HepG2 (cell line): ENCODE measurements around the gene CSTPP1. TPM values are rescaled to one million over a fixed set of nuclear protein-coding genes. Genes with fewer than 3 reads are reported as not detected.

Experiments used
- ATAC-seq: fragments of 200-7000 bp; cut with Tn5 transposase; 3 replicates; pipeline ENCODE4 v1.9.1; 2020; ENCODE audit warnings: mild to moderate bottlenecking, moderate library complexity
- BruUV-seq: library from RNA; stranded (reverse); fragments of 400-500 nt; replicated peaks from 2 replicates; lab custom pipeline; 2021; lab: Mats Ljungman, UMichigan
- CTCF ChIA-PET: fragments of 300-600 bp; formaldehyde crosslinking; extraction: SDS; loops from one replicate; lab custom pipeline; 2021; ENCODE audit warnings: low total read pairs, inconsistent platforms, low intra/inter-chr PET ratio; lab: Yijun Ruan, JAX
- POLR2A ChIA-PET: fragments of 350-600 bp; sonication (Branson Sonifier 250); formaldehyde crosslinking; loops from one replicate; lab custom pipeline; 2020; ENCODE audit warnings: antibody characterized with exemption, inconsistent platforms; lab: Yijun Ruan, JAX
- DNase-seq: peaks from one replicate; pipeline ENCODE4 v3.0.0-alpha.2; 2015; ENCODE audit warnings: low spot score
- FAIRE-seq: peaks from 3 replicates; lab custom pipeline; 2011; peaks lifted over from hg19 to GRCh38; lab: Jason Lieb, UNC
- H2AFZ ChIP-seq: one replicate; pipeline ENCODE4 v1.6.1; 2011; ENCODE audit warnings: low read length, inconsistent platforms
- H3K27ac ChIP-seq: fragments of 300-600 bp; 3 replicates; pipeline ENCODE4 v1.8.0; 2011; ENCODE audit warnings: mixed run types, mild to moderate bottlenecking, mixed read lengths, low read length, inconsistent platforms; ENCODE audit not compliant: insufficient read depth; ENCODE audit errors: extremely low read length
- H3K27me3 ChIP-seq, 2 experiments: fragments of 200-600 bp in 1 of 2; 2 replicates in 1 of 2; 3 replicates in 1 of 2; pipeline versions ENCODE4 v1.6.0 to v1.8.0; 2011; ENCODE audit warnings: low read length in 2 of 2, mild to moderate bottlenecking in 2 of 2, moderate library complexity in 2 of 2, inconsistent platforms in 1 of 2; ENCODE audit not compliant: insufficient read depth in 2 of 2, control insufficient read depth in 1 of 2
- H3K36me3 ChIP-seq, 2 experiments: fragments of 200-600 bp in 1 of 2; replicated peaks in 1 of 2; 2 replicates in 1 of 2; 3 replicates in 1 of 2; pipeline versions ENCODE4 v1.5.1 to v1.8.0; 2011; ENCODE audit warnings: low read length in 2 of 2, inconsistent platforms in 1 of 2; ENCODE audit not compliant: insufficient read depth in 2 of 2, control insufficient read depth in 1 of 2
- H3K4me1 ChIP-seq: 2 replicates; pipeline ENCODE4 v1.5.1; 2012; ENCODE audit warnings: low read length, inconsistent platforms; ENCODE audit not compliant: insufficient read depth
- H3K4me2 ChIP-seq: 2 replicates; pipeline ENCODE4 v1.6.0; 2011; ENCODE audit warnings: low read depth, low read length, inconsistent platforms
- H3K4me3 ChIP-seq, 3 experiments: fragments of 200-600 bp in 1 of 3; sonication (generic), shearing (Covaris generic) in 1 of 3; replicated peaks in 1 of 3; 2 replicates each; pipeline ENCODE4 v1.5.1; 2011 to 2016; ENCODE audit warnings: low read length in 3 of 3, inconsistent platforms in 2 of 3, low read depth in 2 of 3, mild to moderate bottlenecking in 2 of 3, control low read depth in 1 of 3, mixed read lengths in 1 of 3; ENCODE audit not compliant: insufficient read depth in 1 of 3
- H3K79me2 ChIP-seq: one replicate; pipeline ENCODE4 v1.6.1; 2011; ENCODE audit warnings: low read length, inconsistent platforms; ENCODE audit not compliant: insufficient read depth
- H3K9ac ChIP-seq: 2 replicates; pipeline ENCODE4 v1.6.0; 2011; ENCODE audit warnings: mild to moderate bottlenecking, low read depth, low read length, inconsistent platforms; ENCODE audit not compliant: insufficient read depth
- H3K9me3 ChIP-seq: 2 replicates; pipeline ENCODE4 v1.5.1; 2012; ENCODE audit warnings: mild to moderate bottlenecking, low read length
- H4K20me1 ChIP-seq: 2 replicates; pipeline ENCODE4 v1.6.0; 2011; ENCODE audit warnings: inconsistent platforms, mild to moderate bottlenecking, low read length, moderate library complexity; ENCODE audit not compliant: insufficient read depth
- RARA ChIP-seq: IDR thresholded peaks from 2 replicates; pipeline ENCODE4 v1.6.1; 2016; ENCODE audit warnings: missing genetic modification reagents, missing compliant biosample characterization
- ZNF251 ChIP-seq: sonication (generic); formaldehyde crosslinking; IDR thresholded peaks from 2 replicates; pipeline ENCODE4 v1.9.0; 2021; ENCODE audit warnings: mild to moderate bottlenecking, missing genetic modification reagents
- ZNF724P ChIP-seq: sonication (generic); formaldehyde crosslinking; IDR thresholded peaks from 2 replicates; pipeline ENCODE4 v1.8.0; 2022; ENCODE audit warnings: missing genetic modification reagents, borderline replicate concordance
- WGBS: methylation state at CpG from one replicate; pipeline ENCODE4 v1.1.6; 2017; ENCODE audit warnings: low lambda C conversion rate; 5-methylcytosine and 5-hydroxymethylcytosine counted together
- in situ Hi-C: cut with HindIII; loops from 2 replicates; pipeline ENCODE4 v1.10.0; 2017; ENCODE audit warnings: low pct_unique_long_range_greater_than_20kb; ENCODE audit not compliant: extremely low pct_ligation_motif_present
- intact Hi-C: fragments of 100-400 bp; cut with micrococcal nuclease; formaldehyde crosslinking; loops from one replicate; pipeline ENCODE4 v1.10.0; 2022; ENCODE audit not compliant: unreplicated experiment
- polyA plus RNA-seq, 8 experiments: library from polyadenylated mRNA; depleted of rRNA in 3 of 8; stranded (reverse) in 7 of 8; unstranded in 1 of 8; fragments of >200 nt; fragmentation: Illumina TruSeq in 4 of 8; extraction: Trizol in 4 of 8; gene quantifications; 2 replicates each; pipeline versions ENCODE4 v1.2.1 to v1.2.3, GENCODE V29; 2011 to 2016; ENCODE audit warnings: low read depth in 4 of 8, missing spikeins in 1 of 8, mixed read lengths in 1 of 8; ENCODE audit not compliant: insufficient read depth in 1 of 8
- total RNA-seq, 5 experiments: library from RNA; depleted of rRNA; stranded (reverse); fragments of >200 nt; fragmentation: Illumina TruSeq; extraction: Trizol; gene quantifications; 2 replicates each; pipeline ENCODE4 v1.2.3, GENCODE V29; 2016; ENCODE audit warnings: low read depth in 1 of 5
- TF ChIP-seq, protein P1 (sequence below): sonication (generic); formaldehyde crosslinking; IDR thresholded peaks from 2 replicates; pipeline ENCODE4 v1.4.0; 2020; ENCODE audit warnings: missing genetic modification reagents

CSTPP1 gene
- total and polyA plus RNA-seq, 2 of the 13 experiments (the other 11 are each of a cell fraction or from before 2014, with no cell fraction given): 12.3 to 14.6 TPM

DNA sequence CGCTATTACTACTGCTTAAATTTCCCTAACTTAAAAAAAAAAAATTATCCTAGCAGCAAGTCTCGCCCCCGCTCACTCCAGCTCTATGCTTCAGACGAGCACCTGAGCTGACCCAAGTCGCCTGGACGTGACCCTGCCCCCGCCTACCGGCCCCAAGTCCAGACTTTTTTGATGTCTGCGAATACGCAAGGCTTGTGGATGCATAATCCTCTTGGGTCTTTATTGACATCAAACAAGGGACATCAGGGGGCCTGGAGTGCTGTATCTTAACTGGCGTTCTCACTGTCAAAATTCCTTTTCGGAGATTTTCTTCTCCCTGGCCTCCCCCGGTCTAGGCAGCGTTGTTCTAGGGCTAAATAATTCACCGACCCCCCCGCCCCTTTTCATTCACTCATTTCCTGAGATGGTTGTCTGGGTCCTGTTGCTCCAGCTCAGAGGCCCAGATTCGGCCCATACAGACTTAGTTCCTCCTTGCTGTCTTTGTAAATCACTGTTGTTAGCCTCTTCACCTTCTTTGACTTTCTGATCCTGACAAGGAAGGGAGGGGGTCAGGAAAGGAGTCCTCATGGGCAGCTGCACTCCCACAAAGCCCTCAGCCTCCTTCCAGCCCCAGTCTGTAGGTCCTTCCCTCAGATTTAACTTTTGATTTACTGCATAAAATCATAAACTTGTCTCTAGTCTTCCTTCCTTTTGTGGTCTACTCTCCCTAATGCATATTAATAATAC is 17.6 kb upstream of the CSTPP1 start:
- CTCF ChIA-PET: interaction anchor here (1.2 to 1.9 kb wide), 3 partner anchors 30 to 242 kb away, joined by 6 to 15 read pairs (median 6); no protein-coding TSS in a partner anchor
- no peak for FAIRE-seq
- peaks cover 2 to 7% of the 10 kb centered on the region in 2 experiments; a peak in 1 of 5 replicates for H3K27me3 ChIP-seq
- 1% methylated on average over 17 of the region's 17 CpGs for WGBS
- peaks cover 12% of the 10 kb centered on the region for H3K79me2 ChIP-seq
- no peak overlapping the region for H2AFZ ChIP-seq
- intact Hi-C loops (no loop called here), in situ Hi-C loops (loop anchor here (5.0 kb wide), 1 partner anchor 233 kb away; no protein-coding TSS in a partner anchor)
- BruUV-seq: no TSS peak
- H3K4me2 ChIP-seq: peak overlapping the region; percentile 99
- peak; percentile 29; the same call in 1 of the 2 replicates for TF ChIP-seq RARA (CRISPR knock-in tag)
- no peak for TF ChIP-seq ZNF724P (CRISPR knock-in tag)
- TF ChIP-seq, protein P1, sequence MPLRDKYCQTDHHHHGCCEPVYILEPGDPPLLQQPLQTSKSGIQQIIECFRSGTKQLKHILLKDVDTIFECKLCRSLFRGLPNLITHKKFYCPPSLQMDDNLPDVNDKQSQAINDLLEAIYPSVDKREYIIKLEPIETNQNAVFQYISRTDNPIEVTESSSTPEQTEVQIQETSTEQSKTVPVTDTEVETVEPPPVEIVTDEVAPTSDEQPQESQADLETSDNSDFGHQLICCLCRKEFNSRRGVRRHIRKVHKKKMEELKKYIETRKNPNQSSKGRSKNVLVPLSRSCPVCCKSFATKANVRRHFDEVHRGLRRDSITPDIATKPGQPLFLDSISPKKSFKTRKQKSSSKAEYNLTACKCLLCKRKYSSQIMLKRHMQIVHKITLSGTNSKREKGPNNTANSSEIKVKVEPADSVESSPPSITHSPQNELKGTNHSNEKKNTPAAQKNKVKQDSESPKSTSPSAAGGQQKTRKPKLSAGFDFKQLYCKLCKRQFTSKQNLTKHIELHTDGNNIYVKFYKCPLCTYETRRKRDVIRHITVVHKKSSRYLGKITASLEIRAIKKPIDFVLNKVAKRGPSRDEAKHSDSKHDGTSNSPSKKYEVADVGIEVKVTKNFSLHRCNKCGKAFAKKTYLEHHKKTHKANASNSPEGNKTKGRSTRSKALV (CRISPR knock-in tag): no peak
- no peak for TF ChIP-seq ZNF251 (CRISPR knock-in tag)
- H3K4me1 ChIP-seq: peaks cover 35% of the 10 kb centered on the region
- no peak for ATAC-seq
- POLR2A ChIA-PET: interaction anchor here (0.5 kb wide), 1 partner anchor 18 kb away, joined by 4 read pairs; the partner anchor contains the start of gene CSTPP1
- DNase-seq: no peak
- H3K27ac ChIP-seq: no peak overlapping the region
- peak overlapping the region; percentile 68 to 91 (median 75) for H3K4me3 ChIP-seq
- peak overlapping the region; percentile 45; the same call in 1 of the 2 replicates for H3K9ac ChIP-seq
- no peaks in the 10 kb centered on the region for H3K36me3 ChIP-seq
- no peaks in the 10 kb centered on the region for H4K20me1 ChIP-seq
- no peaks in the 10 kb centered on the region for H3K9me3 ChIP-seq
